OCI-LY3 (cell line): ENCODE results near the gene SUN3.

Source experiments
- CTCF ChIP-seq: fragments of 200-600, 300-600 bp; sonication (generic); IDR thresholded peaks from 2 replicates; pipeline ENCODE4 v1.5.1; 2014; ENCODE audit warnings: antibody characterized with exemption, low read length, low read depth
- EZH2phosphoT487 ChIP-seq: fragments of 200-600 bp; shearing (Covaris generic); IDR thresholded peaks from 2 replicates; pipeline ENCODE4 v1.6.1; 2018; ENCODE audit warnings: antibody characterized with exemption, mixed run types, low read depth

GRCh38 chr7:47948141-47948790 is 80.6 kb downstream of the SUN3 start, which contains the start of gene PKD1L1:
- no peak for TF ChIP-seq CTCF
- TF ChIP-seq EZH2phosphoT487: no peak
